HCEC 1CT (cell line): ENCODE measurements around the gene CRYGB.
"Not testable (repeated sequence)": the region's sequence is repeated elsewhere in the genome, so short reads cannot be mapped to it uniquely, and the experiment has no call there.

Experiments used
- DNase-seq: peaks from one replicate; pipeline ENCODE4 v3.0.0-alpha.2; 2017

CRYGB gene

DNA sequence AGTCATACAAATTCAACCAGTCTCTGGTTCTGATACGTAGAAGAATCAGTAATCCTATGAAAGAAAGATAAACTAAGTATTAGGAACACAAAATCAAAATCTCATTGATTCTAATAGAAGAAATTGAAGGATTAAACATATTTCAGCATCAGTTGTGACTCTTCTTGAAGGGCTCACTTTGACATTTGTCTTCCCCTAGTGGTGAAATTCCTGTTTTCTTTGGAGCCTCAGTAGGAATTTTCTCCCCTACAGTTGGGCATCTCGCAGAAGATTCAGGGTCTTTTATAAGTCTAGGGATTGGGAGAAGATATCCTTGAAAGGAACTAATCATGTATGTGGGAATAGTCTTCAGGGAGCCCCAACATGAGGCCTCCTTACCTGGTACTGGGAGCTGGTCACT is 2.8 kb upstream of the CRYGB start:
- no peak for DNase-seq

GRCh38 chr2:208147759-208148158 is 1.8 kb upstream of the CRYGB start:
- DNase-seq, result no peak

DNA sequence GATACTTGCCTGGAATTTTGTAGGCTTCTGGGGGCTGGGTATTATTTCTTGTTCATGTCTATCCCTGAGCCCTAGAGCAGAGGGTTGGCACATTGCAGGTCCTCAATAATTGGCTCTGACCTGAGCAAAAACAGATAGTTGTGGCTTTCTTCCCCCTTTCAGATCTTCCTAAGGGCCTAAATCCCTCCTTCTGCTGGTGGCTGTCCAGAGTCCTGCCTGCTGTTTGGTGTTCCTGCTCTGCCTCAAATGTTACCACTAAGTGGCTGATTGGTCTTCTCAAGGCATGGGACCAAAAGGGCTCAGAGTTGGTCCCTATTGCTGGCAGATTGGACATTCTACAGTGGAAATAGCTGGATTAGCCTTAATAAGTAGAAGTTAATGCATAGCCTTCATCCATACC is 1.1 kb upstream of the CRYGB start:
- DNase-seq, result no peak

DNA sequence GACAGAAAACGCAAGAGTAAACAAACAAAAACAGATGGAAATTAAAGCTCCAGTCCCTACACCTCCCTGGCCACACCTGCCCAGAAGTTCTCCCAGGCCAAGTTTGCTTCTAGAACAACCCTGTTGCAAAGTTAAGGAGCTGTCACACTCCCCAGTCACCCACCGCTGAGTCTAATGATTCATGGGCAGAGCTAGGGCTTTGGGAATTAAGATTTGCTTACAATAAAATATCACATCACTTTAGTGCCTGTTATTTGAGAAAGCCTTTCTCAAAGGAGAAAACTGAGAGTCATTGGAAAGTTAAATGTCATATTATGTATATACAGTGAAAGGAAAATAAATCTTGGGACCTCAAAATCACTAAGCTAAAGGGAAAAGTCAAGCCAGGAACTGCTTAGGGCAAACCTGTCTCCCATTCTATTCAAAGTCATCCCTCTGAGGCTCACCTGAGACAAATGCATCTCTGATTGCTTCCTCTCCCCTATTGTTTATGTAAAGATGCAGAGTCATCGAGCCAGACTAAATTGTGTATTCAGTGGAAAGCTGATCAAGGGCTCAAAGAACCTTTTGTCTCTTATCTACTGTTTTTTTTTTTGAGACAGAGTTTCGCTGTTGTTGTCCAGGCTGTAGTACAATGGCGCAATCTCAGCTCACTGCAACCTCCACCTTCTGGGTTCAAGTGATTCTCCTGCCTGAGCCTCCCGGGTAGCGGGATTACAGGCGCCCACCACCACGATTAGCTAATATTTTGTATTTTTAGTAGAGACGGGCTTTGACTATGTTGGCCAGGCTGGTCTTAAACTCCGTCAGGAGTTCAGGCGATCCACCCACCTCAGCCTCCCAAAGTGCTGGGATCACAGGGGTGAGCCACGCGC is 2.8 kb downstream of the CRYGB start:
- no peak for DNase-seq

DNA sequence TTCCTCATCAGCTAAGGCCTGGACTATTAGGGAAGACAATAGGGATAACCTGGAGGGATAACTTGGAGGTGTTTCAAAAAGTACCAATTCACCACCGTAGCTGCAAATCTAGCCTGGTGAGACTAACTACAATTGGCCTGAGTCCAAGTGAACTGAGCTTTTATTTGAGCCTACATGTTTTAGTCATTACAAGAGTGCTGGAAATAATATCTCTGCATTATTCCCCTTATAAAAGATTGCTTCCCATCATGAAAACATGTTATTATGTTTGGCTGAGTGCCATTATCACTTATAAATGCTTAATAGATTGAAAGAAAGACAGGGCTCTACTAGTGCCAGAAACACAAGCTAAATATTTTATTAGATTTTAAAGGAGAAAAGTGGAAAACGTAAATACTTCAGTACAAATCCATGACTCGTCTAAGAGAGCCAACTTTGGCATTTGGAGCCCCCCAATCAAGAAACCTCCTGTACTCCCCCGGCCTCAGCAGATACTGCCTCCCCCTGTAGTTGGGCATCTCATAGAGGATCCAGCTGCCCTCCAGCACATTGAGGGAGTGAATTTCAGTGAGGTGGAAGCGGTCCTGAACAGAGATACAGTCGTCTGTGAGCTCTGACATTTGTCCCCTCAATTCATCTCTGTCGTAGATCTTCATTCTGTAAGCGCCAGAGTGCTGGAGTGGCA is 3.6 kb downstream of the CRYGB start:
- DNase-seq, result no peak

DNA sequence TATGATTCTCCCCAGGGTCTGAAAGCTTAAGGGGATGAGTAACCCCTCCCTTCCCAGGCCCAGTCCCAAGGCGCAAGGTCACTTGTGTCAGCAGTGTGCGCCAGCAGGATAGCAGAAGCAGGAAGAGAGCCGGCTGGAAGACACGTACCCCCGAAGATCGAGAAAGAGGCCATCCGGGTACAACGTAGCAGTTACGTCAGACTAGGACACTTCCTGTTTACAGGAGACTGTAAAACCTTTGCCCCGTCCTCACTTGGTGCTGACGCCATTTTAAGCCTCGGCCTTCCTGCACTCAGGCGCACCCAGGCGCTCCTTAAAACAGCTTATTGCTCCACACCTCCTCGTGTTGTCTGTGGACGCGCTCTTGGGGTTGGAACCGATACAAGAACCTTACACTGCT is 6.5 kb downstream of the CRYGB start:
- DNase-seq, result no peak

GRCh38 chr2:208138334-208138733 is 7.6 kb downstream of the CRYGB start:
- not testable (repeated sequence) for DNase-seq

GRCh38 chr2:208136716-208137094 is 9.3 kb downstream of the CRYGB start:
- no peak for DNase-seq

DNA sequence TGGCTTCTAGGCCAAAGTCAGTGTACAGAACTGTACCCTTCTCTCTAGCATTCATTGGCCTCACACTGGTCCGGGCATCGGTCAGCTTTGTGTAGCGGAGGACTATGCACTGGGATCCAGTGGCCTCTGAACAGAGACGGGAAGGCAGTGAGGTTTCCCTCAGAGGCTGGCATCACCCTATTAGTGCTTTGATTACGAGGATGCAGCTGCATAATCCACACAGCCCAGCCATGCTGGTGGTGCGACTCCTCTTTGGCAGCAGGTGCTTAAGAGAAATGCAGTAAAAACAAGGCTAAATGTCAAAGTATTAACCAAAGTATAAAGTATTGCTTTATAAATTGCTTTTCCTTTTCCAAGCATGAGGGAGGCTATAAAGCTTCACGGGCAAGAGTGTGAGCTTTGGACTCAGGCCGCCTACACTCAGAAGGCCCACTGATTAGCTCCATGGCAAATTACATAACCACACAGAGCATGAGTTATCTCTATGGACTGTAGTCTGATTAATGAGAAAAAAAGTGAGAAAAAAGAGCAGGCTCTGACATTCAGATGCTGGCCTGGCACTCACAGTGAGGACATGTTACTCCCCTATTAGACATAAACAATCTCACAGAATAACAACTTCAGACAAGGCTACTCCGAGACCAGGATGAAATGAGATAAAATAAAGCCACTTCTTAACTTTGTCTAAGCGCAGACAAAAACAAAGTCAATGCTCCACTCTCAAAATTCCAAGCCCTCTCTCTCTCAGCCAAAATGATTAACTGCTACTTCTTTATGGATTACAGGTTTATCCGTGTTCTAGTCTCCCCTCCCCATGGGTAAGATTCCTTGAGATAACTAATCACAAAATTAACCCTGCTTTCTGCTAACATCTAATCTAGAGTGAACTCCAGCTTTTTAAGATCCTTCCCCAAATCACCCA is 9.9 kb downstream of the CRYGB start:
- DNase-seq, result no peak

DNA sequence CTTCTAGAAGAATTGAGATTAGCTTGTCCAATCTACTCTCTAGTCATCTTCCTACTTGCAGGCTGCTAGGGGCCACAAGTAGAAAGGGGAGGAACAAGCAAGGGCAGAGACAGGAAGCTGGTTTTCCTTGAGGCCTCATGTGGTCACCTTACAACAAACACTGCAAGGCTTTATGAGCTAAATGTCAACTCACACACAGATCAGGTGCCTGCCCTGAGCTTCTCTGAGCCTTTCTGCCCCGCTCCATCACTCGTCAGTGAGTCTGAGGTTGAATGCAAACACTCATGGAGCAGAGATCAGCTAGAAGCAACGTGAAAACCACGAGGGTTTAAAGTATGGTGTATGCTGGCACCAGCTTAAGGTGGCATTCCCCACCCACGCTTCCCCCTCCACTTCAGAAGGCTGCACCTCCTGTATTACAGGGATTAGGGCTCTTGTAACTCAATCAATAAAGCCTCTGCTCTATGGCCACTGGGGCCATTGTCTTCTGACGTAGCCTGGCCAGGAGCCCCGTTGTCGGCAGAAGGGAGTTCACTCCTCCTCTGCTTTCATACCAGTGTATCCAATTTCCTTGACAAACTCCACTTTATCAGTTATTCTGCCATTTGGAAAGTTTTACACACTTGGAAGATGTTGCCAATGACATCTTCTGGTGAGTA is 10.9 kb downstream of the CRYGB start:
- no peak for DNase-seq

DNA sequence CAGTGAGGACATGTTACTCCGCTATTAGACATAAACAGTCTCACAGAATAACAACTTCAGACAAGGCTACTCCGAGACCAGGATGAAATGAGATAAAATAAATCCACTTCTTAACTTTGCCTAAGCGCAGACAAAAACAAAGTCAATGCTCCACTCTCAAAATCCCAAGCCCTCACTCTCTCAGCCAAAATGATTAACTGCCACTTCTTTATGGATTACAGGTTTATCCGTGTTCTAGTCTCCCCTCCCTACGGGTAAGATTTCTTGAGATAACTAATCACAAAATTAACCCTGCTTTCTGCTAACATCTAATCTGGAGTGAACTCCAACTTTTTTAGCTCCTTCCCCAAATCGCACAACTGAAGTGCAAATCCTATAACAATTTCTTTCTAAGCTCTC is 15.2 kb downstream of the CRYGB start:
- no peak for DNase-seq

DNA sequence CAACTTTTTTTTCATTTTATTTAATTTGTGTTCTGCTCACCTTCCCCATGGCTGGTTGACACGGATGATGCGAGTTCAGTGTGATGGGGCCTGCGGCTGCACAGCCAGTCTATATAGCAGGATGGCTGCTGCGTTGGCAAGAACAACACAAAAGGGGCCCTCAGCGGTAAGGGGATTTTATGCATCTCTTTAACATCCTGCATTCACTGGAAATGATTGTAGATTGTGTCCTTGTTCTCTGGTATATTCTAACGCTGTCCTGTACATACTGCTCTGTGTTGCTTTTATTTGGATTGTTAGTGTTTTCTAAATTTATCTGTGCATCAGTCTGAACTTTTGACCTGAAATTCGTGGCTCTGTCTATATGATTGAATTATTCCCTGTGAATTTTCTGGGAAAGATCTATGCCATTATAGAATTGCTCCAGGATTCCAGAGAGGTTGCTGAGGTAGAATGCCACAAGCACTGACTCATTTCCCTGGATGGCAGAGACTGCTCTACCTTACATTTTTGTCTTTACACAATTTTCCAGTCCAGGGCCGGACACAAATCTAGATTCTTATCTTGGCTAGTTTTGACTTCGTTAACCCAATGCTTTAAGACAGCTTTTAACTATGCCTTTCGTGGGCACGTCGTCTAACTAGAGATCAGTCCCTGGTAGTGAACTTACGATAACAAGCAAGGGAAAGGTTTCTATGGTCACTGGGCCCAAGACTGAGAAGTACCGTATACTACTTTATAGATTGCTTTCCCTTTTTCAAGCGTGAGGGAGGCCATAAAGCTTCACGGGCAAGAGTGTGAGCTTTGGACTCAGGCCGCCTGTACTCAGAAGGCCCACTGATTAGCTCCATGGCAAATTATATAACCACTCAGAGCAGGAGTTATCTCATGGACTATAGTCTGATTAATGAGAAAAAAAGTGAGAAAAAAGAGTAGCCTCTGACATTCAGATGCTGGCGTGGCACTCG is 15.9 kb downstream of the CRYGB start, which contains the start of gene CRYGC:
Gene CRYGC (minus strand): TSS at position 85 of the 968 bp plus-strand sequence. CDS start 36 bp downstream, at position 49.
- no peak for DNase-seq

DNA sequence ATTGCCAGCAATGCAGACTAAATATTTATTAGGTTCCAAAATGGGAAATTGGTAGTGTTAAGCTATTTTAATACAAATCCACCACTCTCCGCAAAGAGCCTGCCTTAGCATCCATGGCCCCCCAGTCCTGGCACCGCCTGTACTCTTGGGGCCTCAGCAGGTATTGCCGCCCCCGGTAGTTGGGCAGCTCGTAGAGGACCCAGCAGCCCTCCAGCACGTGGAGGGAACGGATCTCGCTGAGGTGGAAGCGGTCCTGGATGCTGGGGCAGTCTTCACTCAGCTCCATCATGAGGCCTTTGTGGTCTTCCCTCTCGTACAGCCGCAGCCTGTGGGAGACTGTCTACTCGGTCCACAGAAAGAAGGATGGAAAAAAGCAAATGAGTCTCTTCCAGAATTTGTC is 17.8 kb downstream of the CRYGB start:
- DNase-seq, result no peak

GRCh38 chr2:208127090-208127489 is 18.9 kb downstream of the CRYGB start:
- no peak for DNase-seq

DNA sequence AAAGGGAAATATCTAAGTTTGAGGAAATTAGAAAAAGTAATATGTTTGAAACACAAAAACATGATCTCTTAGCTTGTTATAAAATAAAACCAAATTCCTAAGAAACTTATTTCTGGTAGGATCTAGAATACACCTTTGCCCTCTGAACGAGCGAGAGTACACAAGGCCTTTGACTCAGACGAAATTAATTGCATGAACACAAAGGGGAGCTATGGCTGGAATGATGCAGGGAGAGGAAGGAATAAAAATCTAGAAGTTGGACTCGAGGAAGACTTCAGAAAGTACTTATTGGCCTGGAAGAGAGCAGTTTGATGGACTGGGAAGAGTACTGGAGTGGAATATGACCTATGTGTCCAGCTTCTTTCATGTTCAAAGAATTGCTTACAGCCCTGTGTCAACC is 20.7 kb downstream of the CRYGB start:
- DNase-seq, result no peak

GRCh38 chr2:208124013-208124715 is 21.8 kb downstream of the CRYGB start, which contains the start of gene CRYGD:
Gene CRYGD, minus strand, starts transcription at chr2:208124524. Its CDS starts 51 bp downstream, at chr2:208124473.
- DNase-seq, result not testable (repeated sequence)

- no peak for DNase-seq
Measured at GRCh38 chr2:208122248-208122647, 23.7 kb downstream of the CRYGB start.

DNA sequence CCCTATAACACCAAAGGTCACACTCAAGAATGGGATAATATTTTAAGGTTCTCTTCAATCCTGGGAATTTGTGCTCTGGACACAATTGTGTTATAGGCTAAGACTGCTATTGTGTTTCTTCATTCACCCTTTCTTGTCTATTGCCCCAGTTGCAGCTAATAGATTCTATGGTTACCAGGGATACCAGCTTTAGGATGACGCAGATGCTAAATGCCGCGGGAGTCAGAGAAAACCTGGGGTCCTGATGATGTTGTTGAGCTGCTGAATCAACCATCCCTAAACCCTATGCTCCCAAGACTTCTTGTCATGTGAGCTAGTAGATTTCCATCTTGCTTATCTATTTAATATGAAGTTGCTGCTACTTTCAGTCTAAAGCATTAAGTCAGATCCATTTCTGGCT is 27.0 kb downstream of the CRYGB start:
- no peak for DNase-seq

GRCh38 chr2:208117390-208117789 is 28.6 kb downstream of the CRYGB start:
- not testable (repeated sequence) for DNase-seq

GRCh38 chr2:208112969-208113368 is 33.0 kb downstream of the CRYGB start:
- DNase-seq, result no peak
